HepG2 (cell line): ENCODE measurements around the gene ZNF157. TPM values are rescaled to one million over a fixed set of nuclear protein-coding genes. Genes with fewer than 3 reads are reported as not detected.

Experiments used
- ATAC-seq: fragments of 200-7000 bp; cut with Tn5 transposase; 3 replicates; pipeline ENCODE4 v1.9.1; 2020; ENCODE audit warnings: mild to moderate bottlenecking, moderate library complexity
- BruUV-seq: library from RNA; stranded (reverse); fragments of 400-500 nt; replicated peaks from 2 replicates; lab custom pipeline; 2021; lab: Mats Ljungman, UMichigan
- CTCF ChIA-PET: fragments of 300-600 bp; formaldehyde crosslinking; extraction: SDS; loops from one replicate; lab custom pipeline; 2021; ENCODE audit warnings: low total read pairs, inconsistent platforms, low intra/inter-chr PET ratio; lab: Yijun Ruan, JAX
- POLR2A ChIA-PET: fragments of 350-600 bp; sonication (Branson Sonifier 250); formaldehyde crosslinking; loops from one replicate; lab custom pipeline; 2020; ENCODE audit warnings: antibody characterized with exemption, inconsistent platforms; lab: Yijun Ruan, JAX
- DNase-seq: peaks from one replicate; pipeline ENCODE4 v3.0.0-alpha.2; 2015; ENCODE audit warnings: low spot score
- FAIRE-seq: peaks from 3 replicates; lab custom pipeline; 2011; peaks lifted over from hg19 to GRCh38; lab: Jason Lieb, UNC
- H2AFZ ChIP-seq: one replicate; pipeline ENCODE4 v1.6.1; 2011; ENCODE audit warnings: low read length, inconsistent platforms
- H3K27ac ChIP-seq: fragments of 300-600 bp; 3 replicates; pipeline ENCODE4 v1.8.0; 2011; ENCODE audit warnings: mixed run types, mild to moderate bottlenecking, mixed read lengths, low read length, inconsistent platforms; ENCODE audit not compliant: insufficient read depth; ENCODE audit errors: extremely low read length
- H3K27me3 ChIP-seq, 2 experiments: fragments of 200-600 bp in 1 of 2; 2 replicates in 1 of 2; 3 replicates in 1 of 2; pipeline versions ENCODE4 v1.6.0 to v1.8.0; 2011; ENCODE audit warnings: low read length in 2 of 2, mild to moderate bottlenecking in 2 of 2, moderate library complexity in 2 of 2, inconsistent platforms in 1 of 2; ENCODE audit not compliant: insufficient read depth in 2 of 2, control insufficient read depth in 1 of 2
- H3K36me3 ChIP-seq, 2 experiments: fragments of 200-600 bp in 1 of 2; replicated peaks in 1 of 2; 2 replicates in 1 of 2; 3 replicates in 1 of 2; pipeline versions ENCODE4 v1.5.1 to v1.8.0; 2011; ENCODE audit warnings: low read length in 2 of 2, inconsistent platforms in 1 of 2; ENCODE audit not compliant: insufficient read depth in 2 of 2, control insufficient read depth in 1 of 2
- H3K4me1 ChIP-seq: 2 replicates; pipeline ENCODE4 v1.5.1; 2012; ENCODE audit warnings: low read length, inconsistent platforms; ENCODE audit not compliant: insufficient read depth
- H3K4me2 ChIP-seq: 2 replicates; pipeline ENCODE4 v1.6.0; 2011; ENCODE audit warnings: low read depth, low read length, inconsistent platforms
- H3K4me3 ChIP-seq, 3 experiments: fragments of 200-600 bp in 1 of 3; sonication (generic), shearing (Covaris generic) in 1 of 3; replicated peaks in 1 of 3; 2 replicates each; pipeline ENCODE4 v1.5.1; 2011 to 2016; ENCODE audit warnings: low read length in 3 of 3, inconsistent platforms in 2 of 3, low read depth in 2 of 3, mild to moderate bottlenecking in 2 of 3, control low read depth in 1 of 3, mixed read lengths in 1 of 3; ENCODE audit not compliant: insufficient read depth in 1 of 3
- H3K79me2 ChIP-seq: one replicate; pipeline ENCODE4 v1.6.1; 2011; ENCODE audit warnings: low read length, inconsistent platforms; ENCODE audit not compliant: insufficient read depth
- H3K9ac ChIP-seq: 2 replicates; pipeline ENCODE4 v1.6.0; 2011; ENCODE audit warnings: mild to moderate bottlenecking, low read depth, low read length, inconsistent platforms; ENCODE audit not compliant: insufficient read depth
- H3K9me3 ChIP-seq: 2 replicates; pipeline ENCODE4 v1.5.1; 2012; ENCODE audit warnings: mild to moderate bottlenecking, low read length
- H4K20me1 ChIP-seq: 2 replicates; pipeline ENCODE4 v1.6.0; 2011; ENCODE audit warnings: inconsistent platforms, mild to moderate bottlenecking, low read length, moderate library complexity; ENCODE audit not compliant: insufficient read depth
- KLF15 ChIP-seq: sonication (generic); formaldehyde crosslinking; IDR thresholded peaks from 2 replicates; pipeline ENCODE4 v1.8.1; 2023; ENCODE audit warnings: borderline replicate concordance, mild to moderate bottlenecking, inconsistent platforms, missing genetic modification reagents, mixed read lengths
- NBN ChIP-seq: fragments of 450-650 bp; conservative IDR thresholded peaks from 2 replicates; pipeline ENCODE4 v1.6.1; 2017
- NFRKB ChIP-seq: fragments of 450-650 bp; IDR thresholded peaks from 2 replicates; pipeline ENCODE4 v1.6.1; 2017
- ZMYM4 ChIP-seq: sonication (generic); formaldehyde crosslinking; IDR thresholded peaks from 2 replicates; pipeline ENCODE4 v1.8.1; 2023; ENCODE audit warnings: mild to moderate bottlenecking, missing genetic modification reagents
- ZNF160 ChIP-seq: sonication (generic); formaldehyde crosslinking; IDR thresholded peaks from 2 replicates; pipeline ENCODE4 v1.8.0; 2022; ENCODE audit warnings: mild to moderate bottlenecking, inconsistent platforms, missing genetic modification reagents
- WGBS: methylation state at CpG from one replicate; pipeline ENCODE4 v1.1.6; 2017; ENCODE audit warnings: low lambda C conversion rate; 5-methylcytosine and 5-hydroxymethylcytosine counted together
- in situ Hi-C: cut with HindIII; loops from 2 replicates; pipeline ENCODE4 v1.10.0; 2017; ENCODE audit warnings: low pct_unique_long_range_greater_than_20kb; ENCODE audit not compliant: extremely low pct_ligation_motif_present
- intact Hi-C: fragments of 100-400 bp; cut with micrococcal nuclease; formaldehyde crosslinking; loops from one replicate; pipeline ENCODE4 v1.10.0; 2022; ENCODE audit not compliant: unreplicated experiment
- polyA plus RNA-seq, 8 experiments: library from polyadenylated mRNA; depleted of rRNA in 3 of 8; stranded (reverse) in 7 of 8; unstranded in 1 of 8; fragments of >200 nt; fragmentation: Illumina TruSeq in 4 of 8; extraction: Trizol in 4 of 8; gene quantifications; 2 replicates each; pipeline versions ENCODE4 v1.2.1 to v1.2.3, GENCODE V29; 2011 to 2016; ENCODE audit warnings: low read depth in 4 of 8, missing spikeins in 1 of 8, mixed read lengths in 1 of 8; ENCODE audit not compliant: insufficient read depth in 1 of 8
- total RNA-seq, 5 experiments: library from RNA; depleted of rRNA; stranded (reverse); fragments of >200 nt; fragmentation: Illumina TruSeq; extraction: Trizol; gene quantifications; 2 replicates each; pipeline ENCODE4 v1.2.3, GENCODE V29; 2016; ENCODE audit warnings: low read depth in 1 of 5
- TF ChIP-seq, protein P1 (sequence below): sonication (generic); formaldehyde crosslinking; IDR thresholded peaks from 2 replicates; pipeline ENCODE4 v1.9.0; 2021; ENCODE audit warnings: mild to moderate bottlenecking, missing genetic modification reagents

Gene ZNF157
- total and polyA plus RNA-seq, 2 of the 13 experiments (the other 11 are each of a cell fraction or from before 2014, with no cell fraction given): not detected

DNA sequence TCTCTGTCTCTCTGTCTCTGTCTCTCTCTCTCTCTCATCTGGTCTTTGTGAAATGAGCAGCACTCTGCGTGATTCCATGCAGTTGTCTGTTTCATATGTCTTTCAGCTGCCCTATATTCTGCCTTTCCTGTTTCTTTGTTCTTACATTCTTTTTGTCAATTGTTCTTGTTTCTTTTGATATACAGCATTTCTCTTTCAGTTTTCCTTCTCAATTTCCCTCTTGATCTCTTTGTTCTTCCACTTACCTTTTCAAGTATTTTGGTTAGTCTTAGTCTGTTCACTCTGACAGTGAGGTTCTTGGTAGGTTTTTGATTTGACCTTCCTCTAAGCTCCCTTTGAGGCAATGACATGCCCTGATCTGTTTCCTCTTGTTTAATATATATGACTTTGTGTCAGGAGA, 20.4 kb downstream of the ZNF157 start:
- ChIA-PET POLR2A (no interaction called here), CTCF (no interaction called here)
- Histone ChIP-seq H3K9me3 (no peaks in the 10 kb centered on the region), H3K27ac (no peak overlapping the region), H3K36me3 (no peaks in the 10 kb centered on the region), H2AFZ (no peak overlapping the region), H3K4me1 (no peaks in the 10 kb centered on the region), H3K9ac (no peak overlapping the region), H4K20me1 (no peaks in the 10 kb centered on the region), H3K4me3 (no peak overlapping the region), H3K4me2 (no peak overlapping the region), H3K27me3 (no peaks in the 10 kb centered on the region), H3K79me2 (no peaks in the 10 kb centered on the region)
- TF ChIP-seq NFRKB (no peak), ZNF160 (CRISPR knock-in tag) (no peak), KLF15 (CRISPR knock-in tag) (no peak), ZMYM4 (CRISPR knock-in tag) (no peak), NBN (no peak)
- TF ChIP-seq, protein P1, sequence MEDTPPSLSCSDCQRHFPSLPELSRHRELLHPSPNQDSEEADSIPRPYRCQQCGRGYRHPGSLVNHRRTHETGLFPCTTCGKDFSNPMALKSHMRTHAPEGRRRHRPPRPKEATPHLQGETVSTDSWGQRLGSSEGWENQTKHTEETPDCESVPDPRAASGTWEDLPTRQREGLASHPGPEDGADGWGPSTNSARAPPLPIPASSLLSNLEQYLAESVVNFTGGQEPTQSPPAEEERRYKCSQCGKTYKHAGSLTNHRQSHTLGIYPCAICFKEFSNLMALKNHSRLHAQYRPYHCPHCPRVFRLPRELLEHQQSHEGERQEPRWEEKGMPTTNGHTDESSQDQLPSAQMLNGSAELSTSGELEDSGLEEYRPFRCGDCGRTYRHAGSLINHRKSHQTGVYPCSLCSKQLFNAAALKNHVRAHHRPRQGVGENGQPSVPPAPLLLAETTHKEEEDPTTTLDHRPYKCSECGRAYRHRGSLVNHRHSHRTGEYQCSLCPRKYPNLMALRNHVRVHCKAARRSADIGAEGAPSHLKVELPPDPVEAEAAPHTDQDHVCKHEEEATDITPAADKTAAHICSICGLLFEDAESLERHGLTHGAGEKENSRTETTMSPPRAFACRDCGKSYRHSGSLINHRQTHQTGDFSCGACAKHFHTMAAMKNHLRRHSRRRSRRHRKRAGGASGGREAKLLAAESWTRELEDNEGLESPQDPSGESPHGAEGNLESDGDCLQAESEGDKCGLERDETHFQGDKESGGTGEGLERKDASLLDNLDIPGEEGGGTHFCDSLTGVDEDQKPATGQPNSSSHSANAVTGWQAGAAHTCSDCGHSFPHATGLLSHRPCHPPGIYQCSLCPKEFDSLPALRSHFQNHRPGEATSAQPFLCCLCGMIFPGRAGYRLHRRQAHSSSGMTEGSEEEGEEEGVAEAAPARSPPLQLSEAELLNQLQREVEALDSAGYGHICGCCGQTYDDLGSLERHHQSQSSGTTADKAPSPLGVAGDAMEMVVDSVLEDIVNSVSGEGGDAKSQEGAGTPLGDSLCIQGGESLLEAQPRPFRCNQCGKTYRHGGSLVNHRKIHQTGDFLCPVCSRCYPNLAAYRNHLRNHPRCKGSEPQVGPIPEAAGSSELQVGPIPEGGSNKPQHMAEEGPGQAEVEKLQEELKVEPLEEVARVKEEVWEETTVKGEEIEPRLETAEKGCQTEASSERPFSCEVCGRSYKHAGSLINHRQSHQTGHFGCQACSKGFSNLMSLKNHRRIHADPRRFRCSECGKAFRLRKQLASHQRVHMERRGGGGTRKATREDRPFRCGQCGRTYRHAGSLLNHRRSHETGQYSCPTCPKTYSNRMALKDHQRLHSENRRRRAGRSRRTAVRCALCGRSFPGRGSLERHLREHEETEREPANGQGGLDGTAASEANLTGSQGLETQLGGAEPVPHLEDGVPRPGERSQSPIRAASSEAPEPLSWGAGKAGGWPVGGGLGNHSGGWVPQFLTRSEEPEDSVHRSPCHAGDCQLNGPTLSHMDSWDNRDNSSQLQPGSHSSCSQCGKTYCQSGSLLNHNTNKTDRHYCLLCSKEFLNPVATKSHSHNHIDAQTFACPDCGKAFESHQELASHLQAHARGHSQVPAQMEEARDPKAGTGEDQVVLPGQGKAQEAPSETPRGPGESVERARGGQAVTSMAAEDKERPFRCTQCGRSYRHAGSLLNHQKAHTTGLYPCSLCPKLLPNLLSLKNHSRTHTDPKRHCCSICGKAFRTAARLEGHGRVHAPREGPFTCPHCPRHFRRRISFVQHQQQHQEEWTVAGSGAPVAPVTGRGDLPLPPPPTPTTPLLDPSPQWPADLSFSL (CRISPR knock-in tag): no peak
- no peak for DNase-seq
- in situ Hi-C loops (no loop called here), intact Hi-C loops (no loop called here)
- FAIRE-seq: no peak
- BruUV-seq: no TSS peak
- no peak for ATAC-seq
- WGBS: 0% methylated on average over 1 of the region's 1 CpG
